ENCODE measurements around the gene ST8SIA6.
"Not testable (repeated sequence)": the region's sequence is repeated elsewhere in the genome, so short reads cannot be mapped to it uniquely, and the experiment has no call there.

Gene ST8SIA6

GRCh38 chr10:17427201-17427600, 27.2 kb downstream of the ST8SIA6 start:
- DNase-seq: no peak

- no peak for DNase-seq
Observed at GRCh38 chr10:17426263-17426750, 28.1 kb downstream of the ST8SIA6 start.

- no peak for DNase-seq
Observed at GRCh38 chr10:17425584-17426262, 28.7 kb downstream of the ST8SIA6 start.

- DNase-seq: no peak
Observed at GRCh38 chr10:17423632-17424186, 30.7 kb downstream of the ST8SIA6 start.

DNA sequence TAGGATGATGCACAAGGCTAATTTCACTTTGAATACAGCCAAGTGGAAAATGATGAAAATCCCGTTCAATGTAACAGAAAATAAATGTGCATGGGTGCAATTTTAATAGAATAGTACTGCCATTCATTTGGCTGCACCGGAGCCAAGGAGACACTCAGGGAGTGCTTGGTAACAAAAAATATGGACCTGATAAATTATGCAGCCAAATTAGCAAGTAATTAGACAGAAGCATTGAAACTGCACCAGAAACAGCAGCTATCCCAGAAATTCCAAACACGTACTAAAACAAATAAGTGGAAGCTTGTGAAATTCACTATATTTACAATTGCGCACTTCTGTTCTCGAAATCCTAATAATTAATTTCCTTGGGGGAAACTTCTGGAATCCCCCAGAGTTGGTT, 31.5 kb downstream of the ST8SIA6 start:
- no peak for DNase-seq

DNA sequence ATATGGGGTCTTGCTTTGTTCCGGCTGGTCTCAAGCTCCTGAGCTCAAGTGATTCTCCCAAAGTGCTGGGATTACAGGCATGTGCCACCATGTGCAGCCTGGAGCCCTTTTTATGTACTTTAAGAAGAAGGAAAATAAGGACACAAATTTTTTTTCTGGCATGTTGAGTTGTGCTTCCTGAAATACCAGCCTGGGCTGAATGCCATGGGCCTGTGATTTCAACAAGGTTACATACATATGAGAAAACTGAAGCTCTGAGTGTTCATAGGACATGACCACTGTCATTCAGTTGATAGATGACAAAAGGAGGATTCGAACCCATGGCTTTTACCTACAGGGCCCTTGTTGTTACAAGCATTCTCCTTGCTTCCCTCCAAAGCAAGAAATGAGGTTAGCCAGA, 36.1 kb downstream of the ST8SIA6 start:
- DNase-seq: no peak

DNA sequence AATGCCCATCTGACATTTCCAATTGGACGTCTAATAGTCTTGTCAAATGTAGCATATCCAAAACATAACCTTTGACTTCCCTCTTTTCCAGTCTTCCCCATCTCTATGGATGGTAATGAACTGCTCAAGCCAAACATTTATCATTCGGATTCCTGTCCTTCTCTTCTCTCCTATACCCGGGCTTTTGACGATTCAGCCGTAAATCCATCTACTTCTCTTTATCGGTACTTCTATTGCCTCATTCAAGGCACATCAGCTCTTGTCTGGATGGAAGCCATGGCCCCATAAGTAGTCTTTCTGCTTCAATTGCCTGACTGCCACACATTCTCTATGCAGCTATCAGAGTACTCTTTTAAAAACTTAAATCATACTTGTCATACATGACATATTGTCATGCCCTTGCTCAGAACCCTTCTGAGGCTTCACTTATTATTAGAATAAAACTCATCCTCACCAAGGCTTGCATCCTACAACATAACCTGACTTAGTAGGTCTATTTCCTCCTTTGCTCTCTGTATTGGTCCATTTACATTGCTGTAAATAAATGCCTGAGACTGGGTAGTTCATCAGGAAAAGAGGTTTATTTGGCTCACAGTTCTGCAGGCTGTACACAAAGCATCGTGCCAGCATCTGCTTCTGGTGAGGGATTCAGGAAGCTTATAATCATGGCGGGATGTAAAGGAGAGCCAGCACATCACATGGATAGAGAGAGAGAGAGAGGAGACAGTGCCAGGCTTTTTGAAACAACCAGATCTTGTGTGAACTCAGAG, 37.8 kb downstream of the ST8SIA6 start:
- DNase-seq: no peak

DNA sequence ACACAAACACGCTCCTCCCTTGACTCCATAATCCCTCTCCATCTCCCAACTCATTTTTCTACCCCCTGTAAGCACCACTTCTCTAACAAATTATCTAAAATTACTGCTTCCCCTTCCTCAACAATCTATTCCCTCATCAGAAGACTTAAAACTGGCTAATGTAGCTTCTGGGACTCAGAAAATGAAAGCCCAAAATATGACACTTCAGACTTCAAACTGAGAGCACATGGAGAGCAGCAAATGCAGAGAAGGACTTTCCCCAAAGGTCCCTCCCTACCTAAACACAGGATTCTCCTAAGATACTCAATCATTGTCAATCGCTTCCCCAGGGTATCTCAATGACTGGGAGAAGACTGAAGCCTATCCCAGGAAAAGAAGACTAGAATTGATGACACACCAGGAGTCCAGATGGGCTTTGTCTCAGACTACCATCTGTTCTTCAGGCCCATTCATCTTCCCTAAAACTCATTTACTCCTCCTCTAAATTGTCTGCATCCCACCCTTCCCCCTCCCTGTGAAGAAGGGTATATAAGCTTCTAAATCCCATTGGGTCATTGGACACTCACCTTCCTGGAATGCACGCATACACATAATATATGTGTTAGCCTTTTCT, 39.2 kb downstream of the ST8SIA6 start:
- no peak for DNase-seq

- no peak for DNase-seq
Observed at GRCh38 chr10:17414484-17414883, 39.9 kb downstream of the ST8SIA6 start.

GRCh38 chr10:17413876-17414275, 40.5 kb downstream of the ST8SIA6 start:
- DNase-seq: no peak

- DNase-seq: no peak
Observed at GRCh38 chr10:17412323-17412722, 42.1 kb downstream of the ST8SIA6 start.

- no peak for DNase-seq
Observed at GRCh38 chr10:17410907-17411306, 43.5 kb downstream of the ST8SIA6 start.

DNA sequence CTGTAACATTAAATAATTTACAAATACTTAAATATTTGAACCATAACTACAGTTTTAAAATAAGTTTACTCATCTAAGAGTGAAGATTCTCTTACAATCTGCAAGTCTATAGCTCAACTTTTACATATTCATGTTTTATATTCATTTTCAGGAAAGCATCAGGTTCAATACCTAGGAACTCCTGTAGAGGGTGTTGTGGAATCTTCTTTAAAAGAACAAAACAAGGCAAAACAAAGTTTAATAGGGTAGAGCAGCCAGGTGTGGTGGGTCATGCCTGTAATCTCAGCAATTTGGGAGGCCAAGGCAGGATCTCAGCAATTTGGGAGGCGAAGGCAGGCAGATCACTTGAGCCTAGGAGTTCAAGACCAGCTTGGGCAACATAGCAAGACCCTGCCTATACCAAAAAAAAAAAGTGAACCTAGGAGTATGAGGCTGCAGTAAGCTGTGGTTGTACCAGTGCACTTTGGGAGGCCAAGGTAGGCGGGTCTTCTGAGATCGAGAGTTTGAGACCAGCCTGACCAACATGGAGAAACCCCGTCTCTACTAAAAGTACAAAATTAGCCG, 45.1 kb downstream of the ST8SIA6 start:
- no peak for DNase-seq

- no peak for DNase-seq
Observed at GRCh38 chr10:17407047-17407446, 47.3 kb downstream of the ST8SIA6 start.

GRCh38 chr10:17406036-17406834, 48.2 kb downstream of the ST8SIA6 start:
- no peak for DNase-seq

- DNase-seq: no peak
Observed at GRCh38 chr10:17403161-17403560, 51.2 kb downstream of the ST8SIA6 start.

DNA sequence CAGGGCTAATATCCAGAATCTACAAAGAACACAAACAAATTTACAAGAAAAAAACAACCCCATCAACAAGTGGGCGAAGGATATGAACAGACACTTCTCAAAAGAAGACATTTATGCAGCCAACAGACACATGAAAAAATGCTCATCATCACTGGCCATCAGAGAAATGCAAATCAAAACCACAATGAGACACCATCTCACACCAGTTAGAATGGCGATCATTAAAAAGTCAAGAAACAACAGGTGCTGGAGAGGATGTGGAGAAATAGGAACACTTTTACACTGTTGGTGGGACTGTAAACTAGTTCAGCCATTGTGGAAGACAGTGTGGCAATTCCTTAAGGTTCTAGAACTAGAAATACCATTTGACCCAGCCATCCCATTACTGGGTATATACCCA, 52.4 kb downstream of the ST8SIA6 start:
- DNase-seq: not testable (repeated sequence)

GRCh38 chr10:17396004-17396403, 58.4 kb downstream of the ST8SIA6 start:
- no peak for DNase-seq

DNA sequence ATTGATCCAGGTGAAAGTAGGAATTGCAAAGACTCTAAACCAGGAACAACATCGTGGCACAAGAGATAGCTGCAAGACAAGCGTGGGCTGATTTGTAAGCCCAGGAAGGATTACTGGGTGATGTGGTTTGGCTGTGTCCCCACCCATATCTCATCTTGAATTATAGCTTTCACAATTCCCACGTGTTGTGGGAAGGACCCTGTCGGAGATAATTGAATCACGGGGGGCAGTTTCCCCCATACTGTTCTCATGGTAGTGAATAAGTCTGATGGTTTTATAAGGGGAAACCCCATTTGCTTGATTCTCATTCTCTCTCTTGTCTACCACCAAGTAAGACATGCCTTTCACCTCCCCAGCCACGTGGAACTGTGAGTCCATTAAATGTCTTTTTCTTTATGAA, 59.5 kb downstream of the ST8SIA6 start:
- no peak for DNase-seq

- no peak for DNase-seq
Observed at GRCh38 chr10:17387861-17388503, 66.4 kb downstream of the ST8SIA6 start.
